Esophagus muscularis mucosa (tissue), 4 donors: ENCODE data around the gene ZNF200. TPM values are rescaled to one million over a fixed set of nuclear protein-coding genes. Genes with fewer than 3 reads are reported as not detected.
"Not testable (repeated sequence)": the region's sequence is repeated elsewhere in the genome, so short reads cannot be mapped to it uniquely, and the experiment has no call there.

Source experiments
- DNase-seq: peaks from one replicate; pipeline ENCODE4 v3.0.0-alpha.2; 2017; ENCODE audit errors: extremely low spot score
- H3K27ac ChIP-seq, 4 donors: fragments of 200-600 bp; sonication (generic); replicated peaks in 1 of 4; 1 replicate in 3 of 4; 2 replicates in 1 of 4; pipeline ENCODE4 v1.5.1; 2016 to 2019; ENCODE audit warnings: mild to moderate bottlenecking in 1 of 4
- H3K27me3 ChIP-seq, 4 donors: fragments of 200-600 bp; sonication (generic); one replicate each; pipeline versions ENCODE4 v1.5.1 to v1.6.0; 2016 to 2019
- H3K36me3 ChIP-seq, 4 donors: fragments of 200-600 bp; sonication (generic); one replicate each; pipeline ENCODE4 v1.5.1; 2016 to 2019
- H3K4me1 ChIP-seq, 4 donors: fragments of 200-600 bp; sonication (generic); one replicate each; pipeline ENCODE4 v1.5.1; 2016 to 2019
- H3K4me3 ChIP-seq, 4 donors: fragments of 200-600 bp; sonication (generic); 1 replicate in 2 of 4; 2 replicates in 2 of 4; pipeline ENCODE4 v1.5.1; 2016 to 2019; ENCODE audit warnings: mild to moderate bottlenecking in 4 of 4, moderate library complexity in 1 of 4
- H3K9me3 ChIP-seq, 4 donors: fragments of 200-600 bp; sonication (generic); 1 replicate in 3 of 4; 2 replicates in 1 of 4; pipeline ENCODE4 v1.5.1; 2016 to 2019
- EP300 ChIP-seq: sonication (generic); formaldehyde crosslinking; IDR thresholded peaks from one replicate; pipeline ENCODE4 v1.6.1; 2017; ENCODE audit warnings: antibody characterized with exemption
- POLR2A ChIP-seq: fragments of 450-650 bp; IDR thresholded peaks from one replicate; pipeline ENCODE4 v1.6.1; 2017; ENCODE audit warnings: antibody characterized with exemption, moderate library complexity, mild to moderate bottlenecking, low read depth
- POLR2AphosphoS5 ChIP-seq, 2 donors: sonication (generic); formaldehyde crosslinking; IDR thresholded peaks; one replicate each; pipeline ENCODE4 v1.6.1; 2017; ENCODE audit warnings: antibody characterized with exemption in 2 of 2
- WGBS: methylation state at CpG from one replicate; pipeline ENCODE4 v1.1.5; 2018; 5-methylcytosine and 5-hydroxymethylcytosine counted together
- intact Hi-C: fragments of 100-400 bp; cut with DNase I; formaldehyde crosslinking; loops from one replicate; pipeline ENCODE4 v1.15.1; 2023
- total RNA-seq, 4 donors: library from RNA; depleted of rRNA; stranded (reverse); fragments of >200 nt; gene quantifications; one replicate each; pipeline versions ENCODE4 v1.1.0 to v1.2.1, GENCODE V29; 2016
- TF ChIP-seq, protein P1 (sequence below), 3 experiments: fragments of 200-600 bp in 2 of 3; fragments of 450-650 bp in 1 of 3; sonication (generic) in 2 of 3; IDR thresholded peaks; one replicate each; pipeline ENCODE4 v1.5.1; 2017 to 2019; ENCODE audit warnings: antibody characterized with exemption in 3 of 3, mild to moderate bottlenecking in 2 of 3, moderate library complexity in 1 of 3

ZNF200 gene
- total RNA-seq, 4 donors from 2014 or later: 5.8 to 8.2 (median 7.1) TPM

DNA sequence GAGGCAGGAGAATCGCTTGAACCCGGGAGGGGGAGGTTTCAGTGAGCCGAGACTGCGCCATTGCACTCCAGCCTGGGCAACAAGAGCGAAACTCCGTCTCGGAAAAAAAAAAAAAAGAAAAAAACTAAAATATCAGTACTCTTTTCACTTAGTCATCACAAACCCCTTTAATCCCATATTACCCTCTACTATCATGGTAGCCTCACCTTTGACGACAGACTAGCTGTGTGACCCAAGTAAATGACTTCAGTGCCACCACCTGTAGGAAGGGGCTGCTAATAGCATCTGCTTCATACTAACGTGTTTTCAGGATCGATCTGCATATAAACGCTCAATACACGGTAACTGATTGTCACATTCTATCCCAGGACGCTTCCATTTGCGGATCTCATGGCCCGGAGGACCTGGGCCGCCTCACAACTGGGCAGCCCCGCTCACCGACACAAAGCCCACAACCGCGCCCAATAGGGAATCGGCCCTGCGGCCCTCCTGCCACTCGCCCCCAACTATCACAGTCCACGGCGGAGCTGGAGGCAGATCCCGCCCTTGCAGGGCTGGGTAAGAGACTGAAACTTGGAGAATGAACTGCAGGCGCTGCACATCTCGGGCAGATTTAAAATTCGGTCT is 47.3 kb upstream of the ZNF200 start:
- WGBS: 15% methylated on average over 27 of the region's 29 CpGs
- TF ChIP-seq POLR2A: no peak
- TF ChIP-seq EP300: no peak
- TF ChIP-seq, protein P1, sequence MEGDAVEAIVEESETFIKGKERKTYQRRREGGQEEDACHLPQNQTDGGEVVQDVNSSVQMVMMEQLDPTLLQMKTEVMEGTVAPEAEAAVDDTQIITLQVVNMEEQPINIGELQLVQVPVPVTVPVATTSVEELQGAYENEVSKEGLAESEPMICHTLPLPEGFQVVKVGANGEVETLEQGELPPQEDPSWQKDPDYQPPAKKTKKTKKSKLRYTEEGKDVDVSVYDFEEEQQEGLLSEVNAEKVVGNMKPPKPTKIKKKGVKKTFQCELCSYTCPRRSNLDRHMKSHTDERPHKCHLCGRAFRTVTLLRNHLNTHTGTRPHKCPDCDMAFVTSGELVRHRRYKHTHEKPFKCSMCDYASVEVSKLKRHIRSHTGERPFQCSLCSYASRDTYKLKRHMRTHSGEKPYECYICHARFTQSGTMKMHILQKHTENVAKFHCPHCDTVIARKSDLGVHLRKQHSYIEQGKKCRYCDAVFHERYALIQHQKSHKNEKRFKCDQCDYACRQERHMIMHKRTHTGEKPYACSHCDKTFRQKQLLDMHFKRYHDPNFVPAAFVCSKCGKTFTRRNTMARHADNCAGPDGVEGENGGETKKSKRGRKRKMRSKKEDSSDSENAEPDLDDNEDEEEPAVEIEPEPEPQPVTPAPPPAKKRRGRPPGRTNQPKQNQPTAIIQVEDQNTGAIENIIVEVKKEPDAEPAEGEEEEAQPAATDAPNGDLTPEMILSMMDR (IDR thresholded peaks at IDR 0.05): no peak
- no peak for TF ChIP-seq POLR2AphosphoS5 (IDR thresholded peaks at IDR 0.05)
- Histone ChIP-seq H3K4me1 (peaks cover 21 to 36% (median 35%) of the 10 kb centered on the region in 4 donors), H3K27me3 (no peaks in the 10 kb centered on the region), H3K4me3 (peak overlapping the region; percentile 80 to 100 (median 99)), H3K36me3 (peaks cover 17 to 25% (median 22%) of the 10 kb centered on the region in 4 donors), H3K9me3 (peaks cover 0 to 22% (median 13%) of the 10 kb centered on the region in 4 donors), H3K27ac (peak overlapping the region; percentile 95 to 100 (median 98))
- DNase-seq: no peak
- intact Hi-C loops: loop anchor here (5.0 kb wide), 2 partner anchors 45 to 120 kb away; partner anchors contain the start of genes ZNF174, ZNF200 and ZSCAN32

DNA sequence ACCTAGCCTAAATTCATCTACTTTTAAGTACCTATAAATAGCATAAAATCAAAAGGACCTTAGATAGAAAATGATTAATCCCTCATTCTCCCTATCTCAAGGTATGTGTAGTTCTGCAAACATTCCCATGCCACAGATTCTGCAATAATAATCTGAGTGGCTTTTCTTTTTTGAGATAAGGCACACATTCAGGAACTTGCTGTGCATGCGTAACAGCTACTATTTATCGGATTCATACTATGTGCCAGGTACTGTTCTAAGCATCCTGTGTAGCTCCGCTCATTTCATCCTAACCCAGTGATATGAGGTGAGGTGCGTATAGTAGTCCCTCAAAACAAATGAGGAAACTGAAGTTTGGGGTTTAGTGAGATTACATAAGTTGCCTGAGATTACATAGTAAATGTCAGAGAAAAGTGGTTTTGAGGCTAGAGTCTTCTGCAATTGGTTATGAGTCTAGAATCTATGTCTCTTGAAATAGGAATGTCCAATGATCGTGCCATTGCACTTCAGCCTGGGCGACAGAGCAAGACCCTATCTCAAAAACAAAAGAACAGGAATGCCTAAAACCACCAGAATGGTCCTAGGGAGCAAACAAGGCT is 46.4 kb upstream of the ZNF200 start:
- Histone ChIP-seq H3K9me3 (peaks cover 0 to 13% (median 8%) of the 10 kb centered on the region in 4 donors), H3K4me3 (no peak overlapping the region), H3K4me1 (peaks cover 21 to 35% (median 35%) of the 10 kb centered on the region in 4 donors), H3K36me3 (peaks cover 8 to 17% (median 13%) of the 10 kb centered on the region in 4 donors), H3K27me3 (no peaks in the 10 kb centered on the region), H3K27ac (no peak overlapping the region)
- whole genome bisulfite sequencing: 87% methylated on average over 6 of the region's 6 CpGs
- no peak for DNase-seq
- intact Hi-C loops: loop anchor here (5.0 kb wide), 2 partner anchors 44 to 121 kb away; partner anchors contain the start of genes ZNF174, ZNF200 and ZSCAN32
- TF ChIP-seq POLR2A: no peak
- no peak for TF ChIP-seq EP300
- TF ChIP-seq POLR2AphosphoS5 (IDR thresholded peaks at IDR 0.05): no peak
- TF ChIP-seq, protein P1 (IDR thresholded peaks at IDR 0.05): no peak

GRCh38 chr16:3276679-3277078 is 41.7 kb upstream of the ZNF200 start:
- Histone ChIP-seq H3K36me3 (no peaks in the 10 kb centered on the region), H3K4me3 (no peak overlapping the region), H3K27ac (no peak overlapping the region), H3K27me3 (no peaks in the 10 kb centered on the region), H3K4me1 (peaks cover 0 to 1% (median 1%) of the 10 kb centered on the region in 4 donors), H3K9me3 (no peaks in the 10 kb centered on the region)
- peak in 1 of 2 donors; percentile 10 for TF ChIP-seq POLR2AphosphoS5 (IDR thresholded peaks at IDR 0.05)
- no peak for TF ChIP-seq POLR2A
- no peak for TF ChIP-seq EP300
- WGBS: 81% methylated on average over 5 of the region's 5 CpGs
- intact Hi-C loops: no loop called here
- DNase-seq: no peak

DNA sequence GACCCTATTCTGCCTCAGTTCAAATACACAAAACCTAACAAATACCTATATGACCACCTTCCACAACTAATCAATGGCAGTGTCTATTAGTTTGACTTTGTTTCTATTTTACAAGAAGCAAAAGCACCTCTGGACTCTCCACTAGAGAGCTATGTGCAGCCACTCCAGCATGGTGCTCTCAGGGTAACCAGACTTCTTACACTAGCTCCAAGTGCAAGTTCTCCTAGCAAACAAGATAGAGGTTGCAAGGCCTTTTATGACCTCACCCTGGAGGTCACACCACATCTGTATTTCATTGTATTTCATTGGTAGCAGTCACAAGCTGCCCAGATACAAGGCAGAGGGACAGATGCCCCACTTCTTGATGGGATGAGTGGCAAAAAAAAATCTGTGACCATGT is 40.0 kb upstream of the ZNF200 start:
- no peak for DNase-seq
- Histone ChIP-seq H3K36me3 (no peaks in the 10 kb centered on the region), H3K27ac (no peak overlapping the region), H3K4me1 (no peaks in the 10 kb centered on the region), H3K27me3 (no peaks in the 10 kb centered on the region), H3K9me3 (no peaks in the 10 kb centered on the region), H3K4me3 (no peak overlapping the region)
- intact Hi-C loops: no loop called here
- TF ChIP-seq, protein P1 (IDR thresholded peaks at IDR 0.05): no peak
- no peak for TF ChIP-seq POLR2AphosphoS5 (IDR thresholded peaks at IDR 0.05)
- no peak for TF ChIP-seq EP300
- TF ChIP-seq POLR2A: no peak

- peaks cover 0 to 3% (median 1%) of the 10 kb centered on the region in 4 donors for H3K36me3 ChIP-seq
- intact Hi-C loops: no loop called here
- WGBS: 50% methylated on average over 4 of the region's 4 CpGs
Observed at GRCh38 chr16:3274490-3274889, 39.5 kb upstream of the ZNF200 start.

DNA sequence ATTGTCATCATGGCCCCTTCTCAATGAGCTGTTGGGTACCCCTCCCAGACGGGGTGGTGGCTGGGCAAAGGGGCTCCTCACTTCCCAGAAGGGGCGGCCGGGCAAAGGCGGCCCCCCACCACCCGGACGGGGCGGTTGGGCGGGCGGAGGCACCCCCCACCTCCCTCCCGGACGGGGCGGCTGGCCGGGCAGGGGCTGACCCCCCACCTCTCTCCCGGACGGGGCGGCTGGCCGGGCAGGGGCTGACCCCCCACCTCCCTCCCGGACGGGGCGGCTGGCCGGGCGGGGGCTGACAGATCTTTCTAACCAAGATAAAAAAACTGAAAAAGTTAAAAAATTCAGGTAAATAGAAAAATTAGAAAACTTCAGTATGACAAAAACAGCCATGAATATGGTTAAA is 36.3 kb upstream of the ZNF200 start:
- 91% methylated on average over 21 of the region's 22 CpGs for WGBS
- H3K9me3 ChIP-seq: peaks cover 0 to 14% (median 1%) of the 10 kb centered on the region in 4 donors
- H3K4me3 ChIP-seq, intact Hi-C loops, H3K27me3 ChIP-seq, H3K27ac ChIP-seq, DNase-seq: not testable (repeated sequence)
- peaks cover 0 to 34% (median 23%) of the 10 kb centered on the region in 4 donors for H3K36me3 ChIP-seq
- peaks cover 0 to 12% (median 5%) of the 10 kb centered on the region in 4 donors for H3K4me1 ChIP-seq

More at GRCh38 chr16:3274490-3274889, 39.5 kb upstream of the ZNF200 start:
- DNase-seq: no peak
- Histone ChIP-seq H3K4me3 (no peak overlapping the region), H3K4me1 (no peaks in the 10 kb centered on the region), H3K27me3 (no peaks in the 10 kb centered on the region), H3K9me3 (no peaks in the 10 kb centered on the region), H3K27ac (no peak overlapping the region)
- TF ChIP-seq POLR2AphosphoS5 (IDR thresholded peaks at IDR 0.05) (no peak), EP300 (no peak), POLR2A (no peak)
- TF ChIP-seq, protein P1 (IDR thresholded peaks at IDR 0.05): no peak

GRCh38 chr16:3270718-3271117 is 35.8 kb upstream of the ZNF200 start:
- 88% methylated on average over 5 of the region's 5 CpGs for WGBS
- intact Hi-C loops, H3K27me3 ChIP-seq, H3K4me3 ChIP-seq, H3K27ac ChIP-seq, DNase-seq: not testable (repeated sequence)
- peaks cover 0 to 40% (median 25%) of the 10 kb centered on the region in 4 donors for H3K36me3 ChIP-seq
- H3K4me1 ChIP-seq: peaks cover under 1 to 13% (median 9%) of the 10 kb centered on the region in 4 donors
- H3K9me3 ChIP-seq: peaks cover 0 to 19% (median 1%) of the 10 kb centered on the region in 4 donors
